Fibroblast of gingiva (primary cell): ENCODE data around the gene POFUT2.
A peak's percentile ranks its signal among the peaks of the same experiment; 100 is the strongest.
"Not testable (repeated sequence)": the region's sequence is repeated elsewhere in the genome, so short reads cannot be mapped to it uniquely, and the experiment has no call there.

ENCODE experiments used
- DNase-seq: peaks from one replicate; pipeline ENCODE4 v3.0.0-alpha.2; 2011; ENCODE audit warnings: low read depth

The POFUT2 gene

GRCh38 chr21:45310459-45310858, 22.8 kb upstream of the POFUT2 start:
- no peak for DNase-seq

DNA sequence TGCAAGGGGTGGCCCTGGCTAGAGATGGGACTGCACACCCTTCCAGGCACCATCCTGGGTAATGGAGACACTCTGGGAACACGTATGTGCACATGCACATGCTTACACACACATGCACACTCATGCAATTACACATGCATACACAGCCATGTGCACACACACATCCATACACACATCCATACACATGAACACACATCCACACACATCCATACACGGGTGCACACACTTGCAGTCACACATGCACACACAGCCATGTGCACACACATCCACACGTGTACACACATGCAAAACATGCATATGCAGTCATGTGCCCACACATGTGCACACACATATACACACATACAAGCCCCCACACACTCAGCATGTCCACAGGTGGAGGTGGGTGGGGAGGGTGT, 22.3 kb upstream of the POFUT2 start:
- DNase-seq, result no peak

DNA sequence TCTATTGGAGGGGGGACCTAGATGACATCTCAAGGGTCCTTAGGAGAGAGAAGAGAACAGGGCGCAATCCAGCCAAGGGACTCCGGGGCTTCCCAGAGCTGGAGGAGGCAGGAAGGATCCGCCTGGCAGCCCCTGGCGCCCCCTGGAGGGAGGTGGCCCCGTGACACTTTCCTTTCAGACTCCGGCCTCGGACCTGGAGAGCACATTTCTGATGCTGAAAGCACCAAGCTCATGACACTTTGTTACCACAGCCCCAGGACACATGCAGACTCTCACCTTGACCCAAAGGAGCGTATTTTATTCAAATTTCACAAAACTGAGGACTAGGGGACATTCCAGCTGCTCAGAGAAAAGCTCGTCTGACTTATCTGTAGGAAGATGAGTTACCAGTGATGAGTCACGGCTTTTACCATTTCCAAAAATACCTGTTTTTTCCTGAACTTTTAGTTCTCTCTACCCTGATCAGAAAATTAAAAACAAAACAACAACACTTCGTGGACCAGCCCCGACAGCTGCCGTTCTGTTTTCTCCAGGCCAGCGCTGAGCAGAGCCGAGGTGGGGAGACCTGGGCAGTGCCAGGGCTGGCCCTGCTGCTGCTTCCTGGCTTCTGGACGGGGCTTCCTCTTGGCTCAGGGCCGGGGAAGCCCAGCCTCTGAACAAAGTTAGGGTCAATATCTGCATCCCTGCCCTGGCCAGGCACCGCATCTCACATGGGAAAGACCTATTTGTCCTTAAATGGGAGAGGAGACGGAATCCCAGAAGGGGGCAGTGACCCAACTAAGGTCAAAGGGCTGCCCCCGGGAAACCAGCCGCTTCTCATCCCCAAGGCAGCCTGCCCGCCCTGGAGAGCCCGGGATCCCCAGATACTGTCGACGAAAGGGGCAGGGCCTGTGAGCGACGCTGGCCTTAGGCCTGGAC, 21.6 kb upstream of the POFUT2 start:
- no peak for DNase-seq

- peak; percentile 51 for DNase-seq
Measured at GRCh38 chr21:45308194-45309068, 20.7 kb upstream of the POFUT2 start.

- not testable (repeated sequence) for DNase-seq
Measured at GRCh38 chr21:45307597-45308158, 20.0 kb upstream of the POFUT2 start.

DNA sequence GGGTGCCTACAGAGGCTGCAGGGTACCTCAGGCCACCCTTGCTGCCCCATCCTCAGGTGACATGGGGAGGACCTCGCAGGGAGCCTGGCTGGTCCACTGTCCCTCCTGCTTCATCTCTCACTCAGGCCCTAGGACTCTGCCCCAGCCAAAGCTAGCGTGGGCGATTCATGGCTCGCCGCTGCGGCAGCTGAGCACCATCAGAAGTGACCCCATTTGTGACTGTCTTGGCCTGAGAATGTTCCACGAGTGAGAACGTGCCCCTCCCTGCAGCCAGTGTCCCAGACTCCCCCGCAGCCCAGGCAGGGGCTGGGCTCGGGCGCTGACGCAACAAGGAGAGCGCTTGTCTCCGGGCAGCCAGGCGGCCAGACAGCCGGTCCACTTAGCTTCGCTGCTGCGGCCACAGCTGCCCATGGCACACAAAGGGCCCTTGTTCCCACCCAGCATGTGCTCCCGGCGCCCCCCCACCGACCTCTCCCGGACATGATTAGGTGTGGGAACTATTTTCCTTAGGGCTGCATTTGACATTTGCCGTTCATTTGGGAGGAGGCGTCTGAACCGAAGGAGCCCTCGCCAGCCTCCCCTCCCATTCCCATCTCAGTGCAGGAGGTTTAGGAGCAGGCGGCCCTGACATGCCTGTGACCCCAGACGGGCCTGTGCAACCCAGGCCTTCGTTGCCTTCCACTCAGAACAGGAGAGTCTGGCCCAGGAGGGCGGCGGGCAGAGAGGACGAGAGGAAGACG, 19.3 kb upstream of the POFUT2 start:
- DNase-seq, result peak; percentile 43

GRCh38 chr21:45306453-45306831, 18.7 kb upstream of the POFUT2 start:
- DNase-seq, result no peak

DNA sequence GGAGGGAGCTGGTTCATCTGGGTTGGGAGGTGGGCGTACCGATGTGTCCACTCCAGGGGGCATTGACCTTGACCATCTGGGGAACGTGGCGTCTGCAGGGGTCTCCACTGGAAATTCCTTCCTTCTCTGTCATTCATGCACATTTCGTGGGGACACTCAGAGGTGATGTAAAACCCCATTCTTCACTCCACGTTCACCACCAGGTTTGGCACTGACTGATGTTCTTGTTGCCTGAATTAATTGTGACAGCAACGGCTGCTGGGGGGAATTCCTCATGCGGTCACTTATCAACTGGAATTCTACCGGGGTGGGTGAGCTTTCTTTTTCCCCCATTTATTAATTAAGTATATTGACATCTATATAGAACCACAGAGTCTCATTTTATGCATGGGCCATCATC, 18.1 kb upstream of the POFUT2 start:
- no peak for DNase-seq

- no peak for DNase-seq
Measured at GRCh38 chr21:45304945-45305344, 17.2 kb upstream of the POFUT2 start.

- DNase-seq, result no peak
Measured at GRCh38 chr21:45304476-45304830, 16.8 kb upstream of the POFUT2 start.

DNA sequence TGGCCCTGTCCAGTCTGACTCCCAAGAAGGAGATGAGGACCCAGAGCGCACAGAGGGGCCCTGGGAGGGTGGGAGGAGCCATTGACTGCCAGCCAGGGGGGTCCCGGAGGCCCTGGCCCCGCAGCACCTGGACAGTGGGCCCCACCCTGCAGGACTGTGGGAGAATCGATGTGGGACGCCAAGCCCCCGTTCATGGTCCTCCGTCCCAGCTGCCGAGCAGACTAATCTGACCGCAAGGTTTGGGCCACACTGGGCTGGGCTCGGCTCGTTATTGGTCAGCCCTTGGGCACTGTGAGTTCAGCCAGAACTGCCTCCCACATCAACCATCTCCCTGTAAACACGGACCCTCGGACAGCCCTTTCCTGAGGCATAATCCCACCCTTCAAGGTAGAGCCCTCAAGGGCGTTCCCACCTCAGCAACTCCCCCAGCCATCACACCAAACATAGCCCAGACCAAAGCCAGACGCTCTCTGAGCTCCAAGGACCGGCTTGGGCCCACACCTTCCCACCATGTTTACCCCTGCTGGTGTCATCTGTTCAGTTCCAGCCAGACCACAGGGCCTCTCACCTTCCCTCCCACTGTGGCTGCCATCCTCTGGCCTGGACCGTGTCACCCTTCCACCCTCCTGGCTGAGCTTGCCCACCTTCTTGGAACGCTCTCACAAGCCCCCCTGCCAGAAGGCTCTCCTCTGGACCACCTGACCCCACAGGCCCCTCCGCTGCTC, 16.2 kb upstream of the POFUT2 start:
- DNase-seq, result no peak

- DNase-seq, result no peak
Measured at GRCh38 chr21:45303091-45303615, 15.5 kb upstream of the POFUT2 start.

DNA sequence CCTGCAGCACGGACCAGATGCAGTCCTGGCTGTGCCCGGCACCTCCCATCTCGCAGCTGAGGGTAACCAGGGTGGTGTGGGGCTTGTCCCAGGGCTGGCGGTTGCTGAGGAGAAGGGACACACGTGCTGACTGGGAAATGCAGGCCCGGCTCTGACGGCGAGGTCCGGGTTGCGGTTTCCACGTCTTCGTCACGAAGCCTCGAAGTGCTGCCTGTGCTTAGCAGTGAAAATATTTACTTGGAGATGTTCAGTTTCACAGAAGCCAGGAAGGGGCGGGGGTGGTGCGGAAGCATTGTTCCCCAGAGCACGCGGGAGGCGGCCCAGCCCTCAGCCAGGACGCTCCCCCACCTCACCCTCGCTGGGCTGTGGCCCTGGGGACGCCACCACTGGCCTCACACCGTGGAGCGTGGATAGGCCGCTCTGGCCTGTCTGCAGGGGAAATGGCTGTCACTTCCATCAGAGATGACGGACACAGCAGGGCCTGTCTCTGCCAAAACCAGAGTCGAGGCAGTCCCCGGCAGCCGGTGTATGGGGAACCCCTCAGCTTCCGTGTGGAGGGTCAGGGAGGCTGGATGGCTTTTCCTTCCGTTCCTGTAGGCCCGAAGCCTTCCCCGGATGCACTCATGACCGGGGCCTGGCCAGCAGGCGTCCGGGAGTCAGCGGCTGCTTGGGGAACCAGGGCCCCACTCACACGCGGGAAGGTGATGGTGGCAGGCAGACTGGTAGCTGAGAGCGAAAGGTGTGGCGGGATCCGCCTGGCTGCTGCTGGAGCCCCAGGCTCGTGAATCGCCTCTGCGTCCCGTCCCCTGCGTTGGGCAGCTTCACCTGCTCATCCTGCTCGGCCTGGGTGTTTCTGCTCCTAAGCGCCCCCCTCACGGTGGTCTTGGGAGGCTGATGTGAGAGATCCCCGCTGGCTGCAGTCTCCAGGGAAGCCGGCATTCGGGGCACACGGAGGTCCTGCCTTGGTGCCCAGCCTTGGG, 14.7 kb upstream of the POFUT2 start:
- no peak for DNase-seq

- DNase-seq, result no peak
Measured at GRCh38 chr21:45301521-45302081, 13.9 kb upstream of the POFUT2 start.

- DNase-seq, result no peak
Measured at GRCh38 chr21:45300786-45301520, 13.3 kb upstream of the POFUT2 start.

DNA sequence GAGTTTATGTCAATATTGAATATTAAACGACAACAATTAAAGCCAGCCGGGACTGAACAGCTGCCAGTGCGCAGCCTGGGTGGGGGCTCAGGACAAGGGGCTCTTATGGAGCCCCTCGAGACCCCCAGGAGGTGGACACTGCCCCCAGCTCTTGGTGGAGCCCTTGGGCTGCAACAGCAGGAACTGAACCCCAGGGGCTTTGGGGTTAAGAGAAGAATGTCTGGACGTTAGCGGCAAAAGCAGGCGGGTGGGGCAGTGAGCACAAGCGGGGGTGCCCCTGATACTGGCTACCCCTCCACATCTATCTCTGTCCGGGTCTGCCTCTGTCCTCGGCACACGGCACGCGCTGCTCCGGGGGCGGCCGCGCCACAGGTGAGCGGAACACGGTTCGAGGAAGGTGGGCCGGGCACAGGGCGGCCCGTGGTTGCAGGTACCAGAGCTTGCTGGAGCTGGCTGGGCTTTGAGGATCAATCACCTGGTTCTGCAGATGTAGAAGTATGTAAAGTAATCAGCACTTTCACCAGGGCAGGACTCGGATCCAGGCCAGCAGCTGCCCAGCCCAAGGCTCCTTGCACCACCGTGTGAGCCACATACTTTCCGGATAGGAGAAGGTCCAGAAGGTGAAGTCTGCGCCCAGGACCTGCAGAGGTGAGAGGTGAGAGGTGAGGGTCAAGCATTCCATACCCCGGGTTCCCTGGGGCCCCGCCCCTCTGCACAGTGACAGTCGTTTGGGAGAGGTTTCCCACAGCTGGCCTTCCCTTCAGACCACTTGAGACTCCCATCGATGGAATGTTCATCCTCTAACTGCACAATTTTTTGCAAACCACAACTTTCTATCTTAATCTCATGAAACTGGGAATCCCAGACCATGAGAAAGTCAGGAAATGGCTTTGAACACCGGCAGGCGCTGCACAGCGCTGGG, 12.4 kb upstream of the POFUT2 start:
- DNase-seq, result no peak

DNA sequence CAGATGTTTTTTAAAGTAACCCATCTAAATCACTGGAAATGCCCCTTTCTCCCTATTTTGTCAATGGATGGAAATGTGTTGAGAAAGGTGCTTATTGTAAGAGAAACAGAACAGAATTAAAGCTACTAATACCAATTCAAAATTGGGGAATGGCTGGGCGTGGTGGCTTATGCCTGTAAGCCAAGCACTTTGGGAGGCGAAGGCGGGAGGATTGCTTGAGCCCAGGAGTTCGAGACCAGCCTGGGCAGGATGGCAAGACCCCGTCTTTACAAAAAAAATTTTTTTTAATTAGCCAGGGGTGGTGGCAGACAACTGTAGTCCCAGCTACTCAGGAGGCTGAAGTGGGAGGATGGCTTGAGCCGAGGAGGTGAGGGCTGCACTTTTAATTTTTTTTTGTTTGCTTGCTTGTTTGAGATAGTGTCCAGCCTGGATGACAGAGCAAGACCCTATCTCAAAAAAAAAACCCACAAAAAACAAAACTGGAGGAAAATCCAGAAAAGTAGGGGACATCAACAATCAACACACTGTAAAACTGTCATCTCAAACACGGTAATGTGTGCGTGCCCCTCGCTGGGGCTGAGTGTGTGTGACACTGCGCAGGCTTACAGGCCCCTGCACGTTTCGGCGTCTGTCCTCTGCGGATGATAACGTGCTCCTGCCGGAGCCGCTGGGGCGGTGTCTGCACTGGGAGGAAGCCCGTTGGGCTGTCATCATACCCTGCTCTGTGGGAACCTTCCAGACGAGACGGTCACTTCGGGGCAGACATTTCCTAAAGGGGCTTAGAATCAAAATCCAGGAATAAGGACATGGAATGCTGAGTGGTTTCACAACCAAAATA, 11.6 kb upstream of the POFUT2 start:
- no peak for DNase-seq
